Pancreas (tissue), 10 donors: ENCODE results near the gene ZER1. TPM values are rescaled to one million over a fixed set of nuclear protein-coding genes. Genes with fewer than 3 reads are reported as not detected.

ENCODE experiments used
- ATAC-seq, 4 donors: fragments of 200-7000 bp; cut with Tn5 transposase; one replicate each; pipeline versions ENCODE4 v1.8.0 to v1.9.1; 2020; ENCODE audit warnings: mild to moderate bottlenecking in 4 of 4, moderate library complexity in 4 of 4
- DNase-seq, 6 donors: peaks; one replicate each; pipeline ENCODE4 v3.0.0-alpha.2; 2020
- FAIRE-seq: peaks from 2 replicates; lab custom pipeline; 2012; peaks lifted over from hg19 to GRCh38; lab: Jason Lieb, UNC
- H3K27ac ChIP-seq, 4 donors: fragments of 200-600 bp; sonication (generic); 1 replicate in 3 of 4; 2 replicates in 1 of 4; pipeline versions ENCODE4 v1.5.0 to v1.8.0; 2020
- H3K27me3 ChIP-seq, 4 donors: fragments of 200-600 bp; one replicate each; pipeline ENCODE4 v1.8.0; 2021
- H3K36me3 ChIP-seq, 3 donors: fragments of 200-600 bp; sonication (generic) in 1 of 3; one replicate each; pipeline versions ENCODE4 v1.5.0 to v1.8.0; 2020 to 2021
- H3K4me1 ChIP-seq, 3 donors: fragments of 200-600 bp; one replicate each; pipeline ENCODE4 v1.8.0; 2021
- H3K4me3 ChIP-seq, 4 donors: fragments of 200-600 bp; sonication (generic) in 2 of 4; one replicate each; pipeline versions ENCODE4 v1.5.0 to v1.8.0; 2020 to 2021
- H3K9me3 ChIP-seq, 4 donors: fragments of 200-600 bp; one replicate each; pipeline ENCODE4 v1.8.0; 2021
- WGBS, 2 donors: extraction: QIAGEN DNeasy Blood & Tissue Kit; methylation state at CpG; one replicate each; pipeline ENCODE4 v1.1.7; 2013; 5-methylcytosine and 5-hydroxymethylcytosine counted together
- intact Hi-C, 3 donors: fragments of 100-400 bp; cut with DNase I; formaldehyde crosslinking; loops; one replicate each; pipeline versions ENCODE4 v1.11.1 to v1.14.2; 2022
- polyA plus RNA-seq, 2 donors: library from polyadenylated mRNA; stranded (reverse); fragments of 200-250 nt; gene quantifications; one replicate each; pipeline ENCODE4 v1.2.3, GENCODE V29; 2013
- total RNA-seq, 6 donors: library from RNA; stranded (reverse); fragmentation: NEBNext Ultra II Directional in 4 of 6; extraction: Animal tissue kit (Norgen Biotek cat#: 25700) in 4 of 6; gene quantifications; one replicate each; pipeline versions ENCODE4 v1.2.1 to v1.2.4, GENCODE V29; 2021 to 2023
- TF ChIP-seq, protein P1 (sequence below), 4 donors: fragments of 200-600 bp; sonication (generic) in 3 of 4; IDR thresholded peaks; one replicate each; pipeline versions ENCODE4 v1.5.0 to v1.8.0; 2021; ENCODE audit warnings: antibody characterized with exemption in 4 of 4
- donor health status: healthy with polysubstance abuse.
- donor health status: DM: no; HTN: no; CAD: no; lungs with moderate emphysema.
- donor health status: DM: no; HTN: no; CAD: no.
- donor health status: control.
- donor health status: control.
- donor health status: Bipolar disorder and iron deficiency.
- donor health status: DM: yes; HTN: yes; CAD: no.
- donor health status: DM: no; HTN: no; CAD: no.
- donor health status: DM: no; HTN: no; CAD: no.
- donor health status: DM: yes; HTN: yes; CAD: no.

Gene ZER1
- total and polyA plus RNA-seq, 8 donors, result 15.8 to 23.4 (median 17.9) TPM

DNA sequence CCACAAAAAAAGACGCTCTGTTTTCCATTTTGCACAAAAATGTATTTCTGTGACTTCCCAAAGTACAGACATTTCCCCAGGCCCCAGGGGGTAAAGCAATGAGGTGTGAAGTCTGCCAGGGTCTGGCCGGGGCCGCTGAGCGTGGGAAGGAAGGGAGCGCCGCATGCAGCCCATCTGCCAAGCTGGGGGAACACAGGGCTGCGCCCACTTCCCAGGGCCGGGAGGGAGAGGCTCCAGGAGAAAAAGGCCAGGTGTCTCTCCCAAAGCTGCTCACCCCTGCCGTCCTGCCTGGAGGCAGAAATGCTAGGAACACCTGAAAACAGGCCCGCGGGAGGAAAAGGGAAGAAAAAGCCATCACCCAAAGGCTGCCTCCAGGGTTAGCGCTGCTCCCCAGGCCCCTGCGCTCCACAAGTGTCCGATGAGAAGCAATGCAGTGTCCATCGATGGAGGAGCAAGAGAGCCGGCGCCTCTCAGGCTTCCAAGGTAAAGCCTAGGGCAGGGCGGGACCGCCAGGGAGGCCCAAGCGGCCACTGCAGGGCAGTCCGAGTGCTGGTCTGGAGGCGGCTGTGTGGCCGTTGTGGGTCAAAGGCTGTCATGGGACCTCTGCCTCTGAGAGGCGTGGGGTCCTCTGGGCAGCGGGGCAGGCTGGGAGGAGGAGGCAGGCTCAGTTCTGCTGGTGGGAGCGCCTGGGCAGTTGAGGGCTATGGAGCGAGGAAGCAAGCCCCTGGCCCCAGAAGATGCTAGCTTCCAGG, 41.8 kb downstream of the ZER1 start:
- Histone ChIP-seq H3K9me3 (no peaks in the 10 kb centered on the region), H3K27ac (no peak overlapping the region), H3K4me3 (no peak overlapping the region), H3K4me1 (no peaks in the 10 kb centered on the region), H3K36me3 (no peaks in the 10 kb centered on the region), H3K27me3 (no peaks in the 10 kb centered on the region)
- WGBS, 2 donors, result 93% methylated on average over 27 of the region's 27 CpGs
- intact Hi-C loops, result no loop called here
- no peak for ATAC-seq
- FAIRE-seq, result no peak
- DNase-seq, result no peak
- TF ChIP-seq, protein P1, sequence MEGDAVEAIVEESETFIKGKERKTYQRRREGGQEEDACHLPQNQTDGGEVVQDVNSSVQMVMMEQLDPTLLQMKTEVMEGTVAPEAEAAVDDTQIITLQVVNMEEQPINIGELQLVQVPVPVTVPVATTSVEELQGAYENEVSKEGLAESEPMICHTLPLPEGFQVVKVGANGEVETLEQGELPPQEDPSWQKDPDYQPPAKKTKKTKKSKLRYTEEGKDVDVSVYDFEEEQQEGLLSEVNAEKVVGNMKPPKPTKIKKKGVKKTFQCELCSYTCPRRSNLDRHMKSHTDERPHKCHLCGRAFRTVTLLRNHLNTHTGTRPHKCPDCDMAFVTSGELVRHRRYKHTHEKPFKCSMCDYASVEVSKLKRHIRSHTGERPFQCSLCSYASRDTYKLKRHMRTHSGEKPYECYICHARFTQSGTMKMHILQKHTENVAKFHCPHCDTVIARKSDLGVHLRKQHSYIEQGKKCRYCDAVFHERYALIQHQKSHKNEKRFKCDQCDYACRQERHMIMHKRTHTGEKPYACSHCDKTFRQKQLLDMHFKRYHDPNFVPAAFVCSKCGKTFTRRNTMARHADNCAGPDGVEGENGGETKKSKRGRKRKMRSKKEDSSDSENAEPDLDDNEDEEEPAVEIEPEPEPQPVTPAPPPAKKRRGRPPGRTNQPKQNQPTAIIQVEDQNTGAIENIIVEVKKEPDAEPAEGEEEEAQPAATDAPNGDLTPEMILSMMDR (IDR thresholded peaks at IDR 0.05), result no peak

GRCh38 chr9:128729302-128729701, 42.4 kb downstream of the ZER1 start:
- Histone ChIP-seq H3K4me1 (no peaks in the 10 kb centered on the region), H3K36me3 (no peaks in the 10 kb centered on the region), H3K9me3 (no peaks in the 10 kb centered on the region), H3K27me3 (no peaks in the 10 kb centered on the region), H3K27ac (no peak overlapping the region), H3K4me3 (no peak overlapping the region)
- 74 to 89% methylated on average over 5 of the region's 5 CpGs for WGBS, 2 donors
- TF ChIP-seq, protein P1 (IDR thresholded peaks at IDR 0.05), result no peak
- ATAC-seq (no peak), FAIRE-seq (no peak), DNase-seq (no peak)
- intact Hi-C loops, result no loop called here

- DNase-seq (no peak), ATAC-seq (no peak), FAIRE-seq (no peak)
- no peak overlapping the region for H3K4me3 ChIP-seq
- intact Hi-C loops, result no loop called here
- no peaks in the 10 kb centered on the region for H3K27me3 ChIP-seq
- no peaks in the 10 kb centered on the region for H3K4me1 ChIP-seq
- 76 to 79% methylated on average over 7 of the region's 7 CpGs for WGBS, 2 donors
- H3K9me3 ChIP-seq, result no peaks in the 10 kb centered on the region
- H3K36me3 ChIP-seq, result no peaks in the 10 kb centered on the region
- TF ChIP-seq, protein P1 (IDR thresholded peaks at IDR 0.05), result no peak
- no peak overlapping the region for H3K27ac ChIP-seq
Observed at GRCh38 chr9:128728298-128728697, 43.4 kb downstream of the ZER1 start.

DNA sequence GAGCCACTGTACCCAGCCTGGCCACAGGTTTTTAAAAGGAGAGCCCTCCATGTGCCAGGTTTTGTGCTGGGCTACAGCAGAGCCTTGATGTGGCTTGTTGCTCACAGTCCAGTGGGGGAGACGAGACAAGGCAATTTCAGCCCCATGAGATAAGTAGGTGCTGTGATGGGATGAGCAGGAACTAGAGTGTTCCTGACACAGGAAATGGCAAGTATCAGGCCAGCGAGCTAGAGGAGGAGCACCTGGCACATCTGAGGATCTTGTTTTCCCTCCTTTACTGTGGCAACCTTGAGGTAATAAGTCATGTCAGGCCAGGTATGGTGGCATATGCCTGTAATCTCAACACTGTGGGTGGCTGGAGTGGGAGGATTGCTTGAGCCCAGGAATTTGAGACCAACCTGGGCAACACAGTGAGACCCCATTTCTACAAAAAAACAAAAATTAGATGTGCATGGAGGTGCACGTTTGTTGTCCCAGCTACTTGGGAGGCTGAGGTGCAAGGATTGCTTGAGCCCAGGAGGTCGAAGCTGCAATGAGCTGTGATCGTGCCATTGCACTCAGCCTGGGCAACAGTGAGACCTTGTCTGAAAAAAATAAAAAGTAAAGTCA, 44.0 kb downstream of the ZER1 start:
- TF ChIP-seq, protein P1 (IDR thresholded peaks at IDR 0.05), result no peak
- Histone ChIP-seq H3K27me3 (no peaks in the 10 kb centered on the region), H3K36me3 (no peaks in the 10 kb centered on the region), H3K4me1 (no peaks in the 10 kb centered on the region), H3K27ac (no peak overlapping the region), H3K9me3 (no peaks in the 10 kb centered on the region), H3K4me3 (no peak overlapping the region)
- no peak for FAIRE-seq
- intact Hi-C loops, result no loop called here
- DNase-seq, result no peak
- ATAC-seq, result no peak
- 88 to 93% methylated on average over 5 of the region's 5 CpGs for WGBS, 2 donors

- no peaks in the 10 kb centered on the region for H3K27me3 ChIP-seq
- TF ChIP-seq, protein P1 (IDR thresholded peaks at IDR 0.05), result no peak
- WGBS, 2 donors, result 16 to 24% methylated on average over 10 of the region's 10 CpGs
- peak overlapping the region; percentile 51 to 77 (median 60) for H3K4me3 ChIP-seq
- no peaks in the 10 kb centered on the region for H3K9me3 ChIP-seq
- no peak for FAIRE-seq
- ATAC-seq, result peak; percentile 22 to 49 (median 36)
- peak overlapping the region in 2 of 4 donors; percentile 9 to 66 for H3K27ac ChIP-seq
- peak in 4 of 6 donors; percentile 62 to 69 (median 65) for DNase-seq
- H3K36me3 ChIP-seq, result no peaks in the 10 kb centered on the region
- H3K4me1 ChIP-seq, result no peaks in the 10 kb centered on the region
- intact Hi-C loops, result no loop called here
Observed at GRCh38 chr9:128724744-128725211, 46.9 kb downstream of the ZER1 start.
